Measurements from ENCODE around the gene RC3H2. TPM values are rescaled to one million over a fixed set of nuclear protein-coding genes. Genes with fewer than 3 reads are reported as not detected.

RC3H2 gene
- total and polyA plus RNA-seq, 2 of the 13 experiments (the other 11 are each of a cell fraction or from before 2014, with no cell fraction given) = 21.0 to 36.4 TPM

DNA sequence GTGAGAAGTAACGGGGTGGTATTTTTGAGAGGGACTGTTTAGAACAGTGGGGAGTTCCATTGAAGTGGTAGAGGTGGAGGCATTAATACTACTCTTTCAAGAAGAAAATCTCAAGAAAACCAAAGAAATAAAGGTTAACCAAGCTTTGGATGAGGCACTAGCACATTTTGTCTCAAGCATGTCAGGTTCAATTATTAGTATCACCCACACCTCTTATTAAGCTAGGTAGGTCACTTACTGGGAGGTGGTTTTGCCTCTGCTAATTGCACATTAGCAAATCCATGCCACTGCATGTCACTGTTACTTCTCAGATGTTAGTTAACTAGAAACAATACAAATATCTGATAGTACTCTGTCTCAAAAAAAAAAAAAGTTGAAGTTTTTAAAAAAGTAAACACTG lies 45.9 kb upstream of the RC3H2 start:
- DNase-seq (ENCODE audit: low spot score) (no peak), ATAC-seq (no peak), FAIRE-seq (no peak)
- Histone ChIP-seq H3K79me2 (ENCODE audit: insufficient read depth, low read length) (peaks cover 90% of the 10 kb centered on the region), H3K9ac (ENCODE audit: insufficient read depth, low read depth, low read length) (no peak overlapping the region), H3K27me3 (ENCODE audit: control insufficient read depth in 1 of 2, insufficient read depth in 2 of 2, low read length in 2 of 2) (no peaks in the 10 kb centered on the region), H3K4me2 (ENCODE audit: low read depth, low read length) (no peak overlapping the region), H4K20me1 (ENCODE audit: insufficient read depth, low read length) (no peaks in the 10 kb centered on the region), H3K4me1 (ENCODE audit: insufficient read depth, low read length) (peaks cover 23% of the 10 kb centered on the region), H3K9me3 (ENCODE audit: low read length) (no peaks in the 10 kb centered on the region), H2AFZ (ENCODE audit: low read length) (no peak overlapping the region), H3K27ac (ENCODE audit: extremely low read length, insufficient read depth, low read length) (no peak overlapping the region), H3K4me3 (replicated peaks in 1 of 3; ENCODE audit: insufficient read depth in 1 of 3, low read depth in 2 of 3, low read length in 3 of 3) (no peak overlapping the region), H3K36me3 (replicated peaks in 1 of 2; ENCODE audit: control insufficient read depth in 1 of 2, insufficient read depth in 2 of 2, low read length in 2 of 2) (no peaks in the 10 kb centered on the region)
- CTCF ChIA-PET (ENCODE audit: low intra/inter-chr PET ratio, low total read pairs) = no interaction called here
- intact Hi-C loops (cut with micrococcal nuclease; ENCODE audit: unreplicated experiment) = no loop called here
- TF ChIP-seq CEBPZ (IDR thresholded peaks at IDR 0.05; ENCODE audit: low read length) = no peak
- no peak for TF ChIP-seq NCOA5 (CRISPR knock-in tag; IDR thresholded peaks at IDR 0.05)
- no peak for TF ChIP-seq ZNF790 (CRISPR knock-in tag; IDR thresholded peaks at IDR 0.05; ENCODE audit: borderline replicate concordance)
- no TSS peak for BruUV-seq (replicated peaks)
- in situ Hi-C loops (cut with HindIII; ENCODE audit: extremely low pct_ligation_motif_present, low pct_unique_long_range_greater_than_20kb) = no loop called here
- 98% methylated on average over 1 of the region's 1 CpG for WGBS (ENCODE audit: low lambda C conversion rate)
- POLR2A ChIA-PET = no interaction called here

DNA sequence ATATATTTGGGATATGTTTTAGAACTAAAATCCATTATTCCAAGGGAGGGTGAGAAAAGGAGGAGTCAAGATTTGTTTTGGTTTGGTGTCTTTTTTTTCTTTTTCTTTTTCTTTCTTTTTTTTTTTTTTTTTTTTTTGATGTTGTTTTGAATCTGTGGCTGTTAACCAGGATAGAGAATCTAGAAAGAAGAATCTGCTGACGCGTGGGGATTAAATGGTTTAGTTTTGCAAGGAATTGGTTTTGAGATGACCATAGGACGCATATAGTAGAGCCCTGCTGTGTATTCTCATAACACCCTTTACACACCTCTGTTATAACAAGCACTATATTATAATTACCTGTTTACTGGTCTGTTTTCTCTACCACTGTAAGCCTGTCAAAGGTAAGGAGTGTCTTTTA lies 45.1 kb upstream of the RC3H2 start:
- H3K9ac ChIP-seq (ENCODE audit: insufficient read depth, low read depth, low read length) = no peak overlapping the region
- H3K9me3 ChIP-seq (ENCODE audit: low read length) = no peaks in the 10 kb centered on the region
- no peaks in the 10 kb centered on the region for H4K20me1 ChIP-seq (ENCODE audit: insufficient read depth, low read length)
- CTCF ChIA-PET (ENCODE audit: low intra/inter-chr PET ratio, low total read pairs) = no interaction called here
- in situ Hi-C loops (cut with HindIII; ENCODE audit: extremely low pct_ligation_motif_present, low pct_unique_long_range_greater_than_20kb) (no loop called here), intact Hi-C loops (cut with micrococcal nuclease; ENCODE audit: unreplicated experiment) (no loop called here)
- POLR2A ChIA-PET = no interaction called here
- H3K4me1 ChIP-seq (ENCODE audit: insufficient read depth, low read length) = peaks cover 31% of the 10 kb centered on the region
- H3K4me3 ChIP-seq (replicated peaks in 1 of 3; ENCODE audit: insufficient read depth in 1 of 3, low read depth in 2 of 3, low read length in 3 of 3) = no peak overlapping the region
- FAIRE-seq = no peak
- H2AFZ ChIP-seq (ENCODE audit: low read length) = no peak overlapping the region
- no peak overlapping the region for H3K27ac ChIP-seq (ENCODE audit: extremely low read length, insufficient read depth, low read length)
- no peaks in the 10 kb centered on the region for H3K36me3 ChIP-seq (replicated peaks in 1 of 2; ENCODE audit: control insufficient read depth in 1 of 2, insufficient read depth in 2 of 2, low read length in 2 of 2)
- BruUV-seq (replicated peaks) = TSS peak; percentile 6
- WGBS (ENCODE audit: low lambda C conversion rate) = 98% methylated on average over 3 of the region's 3 CpGs
- H3K79me2 ChIP-seq (ENCODE audit: insufficient read depth, low read length) = peaks cover 90% of the 10 kb centered on the region
- ATAC-seq = no peak
- H3K27me3 ChIP-seq (ENCODE audit: control insufficient read depth in 1 of 2, insufficient read depth in 2 of 2, low read length in 2 of 2) = no peaks in the 10 kb centered on the region
- DNase-seq (ENCODE audit: low spot score) = no peak
- no peak overlapping the region for H3K4me2 ChIP-seq (ENCODE audit: low read depth, low read length)
- no peak for TF ChIP-seq TFAP4 (IDR thresholded peaks at IDR 0.05; ENCODE audit: borderline replicate concordance, low read depth)
- TF ChIP-seq ZBTB33 (CRISPR knock-in tag; IDR thresholded peaks at IDR 0.05) = no peak
- TF ChIP-seq ZBTB20 (CRISPR knock-in tag; IDR thresholded peaks at IDR 0.05; ENCODE audit: borderline replicate concordance, low read depth) = no peak
- TF ChIP-seq MAFK (conservative IDR thresholded peaks at IDR 0.05 in 1 of 2, IDR thresholded peaks at IDR 0.05 in 1 of 2; ENCODE audit: low read length in 2 of 2) = peak; percentile 47 to 63; a peak in 3 of 4 replicates
- TF ChIP-seq ZNF644 (CRISPR knock-in tag; IDR thresholded peaks at IDR 0.05; ENCODE audit: low read depth) = no peak
- peak; percentile 46; the same call in 1 of the 2 replicates for TF ChIP-seq MAFF (IDR thresholded peaks at IDR 0.05; ENCODE audit: low read depth, low read length)
- TF ChIP-seq ISX (CRISPR knock-in tag; conservative IDR thresholded peaks at IDR 0.05) = no peak
- no peak for TF ChIP-seq ZNF329 (CRISPR knock-in tag; IDR thresholded peaks at IDR 0.05; ENCODE audit: low read depth)
- no peak for TF ChIP-seq ZNF629 (CRISPR knock-in tag; conservative IDR thresholded peaks at IDR 0.05)
- TF ChIP-seq, protein P1, sequence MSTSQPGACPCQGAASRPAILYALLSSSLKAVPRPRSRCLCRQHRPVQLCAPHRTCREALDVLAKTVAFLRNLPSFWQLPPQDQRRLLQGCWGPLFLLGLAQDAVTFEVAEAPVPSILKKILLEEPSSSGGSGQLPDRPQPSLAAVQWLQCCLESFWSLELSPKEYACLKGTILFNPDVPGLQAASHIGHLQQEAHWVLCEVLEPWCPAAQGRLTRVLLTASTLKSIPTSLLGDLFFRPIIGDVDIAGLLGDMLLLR (CRISPR knock-in tag; IDR thresholded peaks at IDR 0.05) = no peak
